HepG2 (cell line): ENCODE data around the gene VSIG10L2. TPM values are rescaled to one million over a fixed set of nuclear protein-coding genes. Genes with fewer than 3 reads are reported as not detected.

Experiments
- ATAC-seq: fragments of 200-7000 bp; cut with Tn5 transposase; 3 replicates; pipeline ENCODE4 v1.9.1; 2020; ENCODE audit warnings: mild to moderate bottlenecking, moderate library complexity
- BruUV-seq: library from RNA; stranded (reverse); fragments of 400-500 nt; replicated peaks from 2 replicates; lab custom pipeline; 2021; lab: Mats Ljungman, UMichigan
- CTCF ChIA-PET: fragments of 300-600 bp; formaldehyde crosslinking; extraction: SDS; loops from one replicate; lab custom pipeline; 2021; ENCODE audit warnings: low total read pairs, inconsistent platforms, low intra/inter-chr PET ratio; lab: Yijun Ruan, JAX
- POLR2A ChIA-PET: fragments of 350-600 bp; sonication (Branson Sonifier 250); formaldehyde crosslinking; loops from one replicate; lab custom pipeline; 2020; ENCODE audit warnings: antibody characterized with exemption, inconsistent platforms; lab: Yijun Ruan, JAX
- DNase-seq: peaks from one replicate; pipeline ENCODE4 v3.0.0-alpha.2; 2015; ENCODE audit warnings: low spot score
- FAIRE-seq: peaks from 3 replicates; lab custom pipeline; 2011; peaks lifted over from hg19 to GRCh38; lab: Jason Lieb, UNC
- H2AFZ ChIP-seq: one replicate; pipeline ENCODE4 v1.6.1; 2011; ENCODE audit warnings: low read length, inconsistent platforms
- H3K27ac ChIP-seq: fragments of 300-600 bp; 3 replicates; pipeline ENCODE4 v1.8.0; 2011; ENCODE audit warnings: mixed run types, mild to moderate bottlenecking, mixed read lengths, low read length, inconsistent platforms; ENCODE audit not compliant: insufficient read depth; ENCODE audit errors: extremely low read length
- H3K27me3 ChIP-seq, 2 experiments: fragments of 200-600 bp in 1 of 2; 2 replicates in 1 of 2; 3 replicates in 1 of 2; pipeline versions ENCODE4 v1.6.0 to v1.8.0; 2011; ENCODE audit warnings: low read length in 2 of 2, mild to moderate bottlenecking in 2 of 2, moderate library complexity in 2 of 2, inconsistent platforms in 1 of 2; ENCODE audit not compliant: insufficient read depth in 2 of 2, control insufficient read depth in 1 of 2
- H3K36me3 ChIP-seq, 2 experiments: fragments of 200-600 bp in 1 of 2; replicated peaks in 1 of 2; 2 replicates in 1 of 2; 3 replicates in 1 of 2; pipeline versions ENCODE4 v1.5.1 to v1.8.0; 2011; ENCODE audit warnings: low read length in 2 of 2, inconsistent platforms in 1 of 2; ENCODE audit not compliant: insufficient read depth in 2 of 2, control insufficient read depth in 1 of 2
- H3K4me1 ChIP-seq: 2 replicates; pipeline ENCODE4 v1.5.1; 2012; ENCODE audit warnings: low read length, inconsistent platforms; ENCODE audit not compliant: insufficient read depth
- H3K4me2 ChIP-seq: 2 replicates; pipeline ENCODE4 v1.6.0; 2011; ENCODE audit warnings: low read depth, low read length, inconsistent platforms
- H3K4me3 ChIP-seq, 3 experiments: fragments of 200-600 bp in 1 of 3; sonication (generic), shearing (Covaris generic) in 1 of 3; replicated peaks in 1 of 3; 2 replicates each; pipeline ENCODE4 v1.5.1; 2011 to 2016; ENCODE audit warnings: low read length in 3 of 3, inconsistent platforms in 2 of 3, low read depth in 2 of 3, mild to moderate bottlenecking in 2 of 3, control low read depth in 1 of 3, mixed read lengths in 1 of 3; ENCODE audit not compliant: insufficient read depth in 1 of 3
- H3K79me2 ChIP-seq: one replicate; pipeline ENCODE4 v1.6.1; 2011; ENCODE audit warnings: low read length, inconsistent platforms; ENCODE audit not compliant: insufficient read depth
- H3K9ac ChIP-seq: 2 replicates; pipeline ENCODE4 v1.6.0; 2011; ENCODE audit warnings: mild to moderate bottlenecking, low read depth, low read length, inconsistent platforms; ENCODE audit not compliant: insufficient read depth
- H3K9me3 ChIP-seq: 2 replicates; pipeline ENCODE4 v1.5.1; 2012; ENCODE audit warnings: mild to moderate bottlenecking, low read length
- H4K20me1 ChIP-seq: 2 replicates; pipeline ENCODE4 v1.6.0; 2011; ENCODE audit warnings: inconsistent platforms, mild to moderate bottlenecking, low read length, moderate library complexity; ENCODE audit not compliant: insufficient read depth
- ATF4 ChIP-seq, 2 experiments: fragments of 450-650 bp in 1 of 2; sonication (generic) in 1 of 2; formaldehyde crosslinking; IDR thresholded peaks; 2 replicates each; pipeline versions ENCODE4 v1.5.0 to v1.8.0; 2020 to 2022; ENCODE audit warnings: mild to moderate bottlenecking in 1 of 2, missing genetic modification reagents in 1 of 2
- DPF2 ChIP-seq: sonication (generic); formaldehyde crosslinking; IDR thresholded peaks from 2 replicates; pipeline ENCODE4 v1.4.0; 2020; ENCODE audit warnings: mild to moderate bottlenecking, low read depth, missing genetic modification reagents, borderline replicate concordance
- GPBP1L1 ChIP-seq: sonication (generic); formaldehyde crosslinking; IDR thresholded peaks from 2 replicates; pipeline ENCODE4 v1.5.0; 2020; ENCODE audit warnings: mild to moderate bottlenecking, missing genetic modification reagents
- MAFF ChIP-seq: IDR thresholded peaks from 2 replicates; pipeline ENCODE4 v1.6.1; 2011; ENCODE audit warnings: low read depth, low read length, improper control_type of control experiment
- MEIS1 ChIP-seq: sonication (generic); formaldehyde crosslinking; IDR thresholded peaks from 2 replicates; pipeline ENCODE4 v1.9.0; 2021; ENCODE audit warnings: mild to moderate bottlenecking, missing genetic modification reagents, moderate library complexity, borderline replicate concordance
- MXD1 ChIP-seq: sonication (generic); formaldehyde crosslinking; IDR thresholded peaks from 2 replicates; pipeline ENCODE4 v1.4.0; 2020; ENCODE audit warnings: mild to moderate bottlenecking, missing genetic modification reagents
- ZNF552 ChIP-seq: sonication (generic); formaldehyde crosslinking; IDR thresholded peaks from 2 replicates; pipeline ENCODE4 v1.9.0; 2022; ENCODE audit warnings: missing genetic modification reagents, mild to moderate bottlenecking, borderline replicate concordance
- WGBS: methylation state at CpG from one replicate; pipeline ENCODE4 v1.1.6; 2017; ENCODE audit warnings: low lambda C conversion rate; 5-methylcytosine and 5-hydroxymethylcytosine counted together
- in situ Hi-C: cut with HindIII; loops from 2 replicates; pipeline ENCODE4 v1.10.0; 2017; ENCODE audit warnings: low pct_unique_long_range_greater_than_20kb; ENCODE audit not compliant: extremely low pct_ligation_motif_present
- intact Hi-C: fragments of 100-400 bp; cut with micrococcal nuclease; formaldehyde crosslinking; loops from one replicate; pipeline ENCODE4 v1.10.0; 2022; ENCODE audit not compliant: unreplicated experiment
- polyA plus RNA-seq, 8 experiments: library from polyadenylated mRNA; depleted of rRNA in 3 of 8; stranded (reverse) in 7 of 8; unstranded in 1 of 8; fragments of >200 nt; fragmentation: Illumina TruSeq in 4 of 8; extraction: Trizol in 4 of 8; gene quantifications; 2 replicates each; pipeline versions ENCODE4 v1.2.1 to v1.2.3, GENCODE V29; 2011 to 2016; ENCODE audit warnings: low read depth in 4 of 8, missing spikeins in 1 of 8, mixed read lengths in 1 of 8; ENCODE audit not compliant: insufficient read depth in 1 of 8
- total RNA-seq, 5 experiments: library from RNA; depleted of rRNA; stranded (reverse); fragments of >200 nt; fragmentation: Illumina TruSeq; extraction: Trizol; gene quantifications; 2 replicates each; pipeline ENCODE4 v1.2.3, GENCODE V29; 2016; ENCODE audit warnings: low read depth in 1 of 5
- TF ChIP-seq, protein P1 (sequence below): sonication (generic); formaldehyde crosslinking; IDR thresholded peaks from 2 replicates; pipeline ENCODE4 v1.4.0; 2020; ENCODE audit warnings: missing genetic modification reagents
- TF ChIP-seq, protein P2 (sequence below): sonication (generic); formaldehyde crosslinking; IDR thresholded peaks from 2 replicates; pipeline ENCODE4 v1.8.0; 2022; ENCODE audit warnings: missing genetic modification reagents, mild to moderate bottlenecking, inconsistent platforms, borderline replicate concordance
- TF ChIP-seq, protein P3 (sequence below): sonication (generic); formaldehyde crosslinking; IDR thresholded peaks from 2 replicates; pipeline ENCODE4 v1.4.0; 2020; ENCODE audit warnings: missing genetic modification reagents, borderline replicate concordance

The VSIG10L2 gene
- total and polyA plus RNA-seq, 2 of the 13 experiments (the other 11 are each of a cell fraction or from before 2014, with no cell fraction given) = 0.21 TPM; not detected in 1

DNA sequence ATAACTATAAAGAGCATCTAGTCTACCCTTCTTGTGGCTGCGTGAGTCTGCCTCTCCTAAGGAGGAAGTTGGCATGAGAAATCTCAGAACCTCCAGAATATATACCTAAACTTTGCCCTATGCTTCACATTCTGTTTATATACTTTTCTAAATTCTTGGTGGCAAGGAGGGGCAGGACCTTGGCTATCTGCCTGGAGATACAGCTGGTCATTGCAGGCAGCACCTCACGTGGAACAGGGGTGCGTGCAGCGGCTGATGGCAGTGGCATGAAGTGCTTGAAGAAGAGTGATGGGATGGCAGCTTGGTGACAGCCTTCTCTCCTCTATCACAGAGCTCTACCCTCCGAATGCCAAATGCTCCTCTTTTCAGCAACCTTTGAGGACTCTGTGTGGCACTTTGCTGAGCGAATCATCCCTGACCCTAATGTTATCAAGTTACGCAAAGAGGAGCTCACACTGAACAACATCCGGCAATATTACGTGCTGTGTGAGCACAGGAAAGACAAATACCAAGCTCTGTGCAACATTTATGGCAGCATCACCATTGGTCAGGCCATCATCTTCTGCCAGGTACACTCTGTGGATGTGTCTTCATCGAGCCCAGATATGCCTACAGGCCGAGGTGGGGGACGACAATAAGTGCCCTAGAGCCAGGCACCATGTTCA, 29.0 kb upstream of the VSIG10L2 start (continued):
- no peak for TF ChIP-seq GPBP1L1 (CRISPR knock-in tag)

DNA sequence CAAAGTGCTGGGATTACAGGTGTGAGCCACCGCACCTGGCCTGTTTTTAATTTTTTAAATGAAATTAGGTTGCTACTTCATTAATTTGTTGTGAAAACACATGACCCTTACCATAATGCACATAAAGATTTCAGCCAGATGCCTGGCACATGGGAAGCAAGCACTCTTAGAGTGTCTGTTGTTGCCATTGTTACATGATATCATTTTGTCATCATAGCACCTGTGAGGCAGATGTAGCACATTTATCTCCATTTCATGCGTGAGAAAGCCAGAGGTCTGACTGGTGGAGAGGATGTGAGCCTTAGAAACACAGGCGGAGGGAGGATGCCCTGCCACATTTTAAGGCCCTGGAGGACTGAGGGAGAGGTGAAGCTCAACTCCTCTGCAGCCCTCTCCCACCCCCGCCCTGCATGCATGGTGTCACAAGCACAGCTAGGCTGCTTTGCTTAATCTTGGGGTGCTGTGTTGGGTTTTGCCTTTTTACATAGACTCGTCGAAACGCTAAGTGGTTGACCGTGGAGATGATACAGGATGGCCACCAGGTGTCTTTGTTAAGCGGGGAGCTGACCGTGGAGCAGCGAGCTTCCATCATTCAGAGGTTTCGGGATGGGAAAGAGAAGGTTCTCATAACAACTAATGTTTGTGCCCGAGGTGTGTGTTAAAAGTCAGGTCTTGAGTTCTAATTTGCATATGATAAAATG, 27.6 kb upstream of the VSIG10L2 start:
- no peaks in the 10 kb centered on the region for H3K36me3 ChIP-seq
- H4K20me1 ChIP-seq = no peaks in the 10 kb centered on the region
- DNase-seq (no peak), ATAC-seq (peak; percentile 39; the same call in 1 of the 3 replicates), FAIRE-seq (no peak)
- CTCF ChIA-PET = interaction anchor here (1.9 kb wide), 1 partner anchor 276 kb away, joined by 6 read pairs; no protein-coding TSS in a partner anchor
- no TSS peak for BruUV-seq
- H2AFZ ChIP-seq = no peak overlapping the region
- POLR2A ChIA-PET = interaction anchor here (0.8 kb wide), 1 partner anchor 293 kb away, joined by 3 read pairs; the partner anchor contains the start of genes FAM118B and RPUSD4
- H3K27ac ChIP-seq = no peak overlapping the region
- no peak overlapping the region for H3K4me2 ChIP-seq
- no peaks in the 10 kb centered on the region for H3K9me3 ChIP-seq
- intact Hi-C loops = no loop called here
- WGBS = 66% methylated on average over 13 of the region's 13 CpGs
- peaks cover 50% of the 10 kb centered on the region for H3K4me1 ChIP-seq
- in situ Hi-C loops = no loop called here
- H3K9ac ChIP-seq = no peak overlapping the region
- H3K79me2 ChIP-seq = no peaks in the 10 kb centered on the region
- peaks cover 0 to 13% of the 10 kb centered on the region in 2 experiments; a peak in 1 of 5 replicates for H3K27me3 ChIP-seq
- H3K4me3 ChIP-seq = no peak overlapping the region
- no peak for TF ChIP-seq MAFF
- no peak for TF ChIP-seq ZNF552 (CRISPR knock-in tag)
- TF ChIP-seq ATF4 (CRISPR knock-in tag; IDR thresholded peaks at IDR 0.05) = no peak
- TF ChIP-seq, protein P1, sequence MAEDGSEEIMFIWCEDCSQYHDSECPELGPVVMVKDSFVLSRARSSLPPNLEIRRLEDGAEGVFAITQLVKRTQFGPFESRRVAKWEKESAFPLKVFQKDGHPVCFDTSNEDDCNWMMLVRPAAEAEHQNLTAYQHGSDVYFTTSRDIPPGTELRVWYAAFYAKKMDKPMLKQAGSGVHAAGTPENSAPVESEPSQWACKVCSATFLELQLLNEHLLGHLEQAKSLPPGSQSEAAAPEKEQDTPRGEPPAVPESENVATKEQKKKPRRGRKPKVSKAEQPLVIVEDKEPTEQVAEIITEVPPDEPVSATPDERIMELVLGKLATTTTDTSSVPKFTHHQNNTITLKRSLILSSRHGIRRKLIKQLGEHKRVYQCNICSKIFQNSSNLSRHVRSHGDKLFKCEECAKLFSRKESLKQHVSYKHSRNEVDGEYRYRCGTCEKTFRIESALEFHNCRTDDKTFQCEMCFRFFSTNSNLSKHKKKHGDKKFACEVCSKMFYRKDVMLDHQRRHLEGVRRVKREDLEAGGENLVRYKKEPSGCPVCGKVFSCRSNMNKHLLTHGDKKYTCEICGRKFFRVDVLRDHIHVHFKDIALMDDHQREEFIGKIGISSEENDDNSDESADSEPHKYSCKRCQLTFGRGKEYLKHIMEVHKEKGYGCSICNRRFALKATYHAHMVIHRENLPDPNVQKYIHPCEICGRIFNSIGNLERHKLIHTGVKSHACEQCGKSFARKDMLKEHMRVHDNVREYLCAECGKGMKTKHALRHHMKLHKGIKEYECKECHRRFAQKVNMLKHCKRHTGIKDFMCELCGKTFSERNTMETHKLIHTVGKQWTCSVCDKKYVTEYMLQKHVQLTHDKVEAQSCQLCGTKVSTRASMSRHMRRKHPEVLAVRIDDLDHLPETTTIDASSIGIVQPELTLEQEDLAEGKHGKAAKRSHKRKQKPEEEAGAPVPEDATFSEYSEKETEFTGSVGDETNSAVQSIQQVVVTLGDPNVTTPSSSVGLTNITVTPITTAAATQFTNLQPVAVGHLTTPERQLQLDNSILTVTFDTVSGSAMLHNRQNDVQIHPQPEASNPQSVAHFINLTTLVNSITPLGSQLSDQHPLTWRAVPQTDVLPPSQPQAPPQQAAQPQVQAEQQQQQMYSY = no peak
- TF ChIP-seq, protein P2, sequence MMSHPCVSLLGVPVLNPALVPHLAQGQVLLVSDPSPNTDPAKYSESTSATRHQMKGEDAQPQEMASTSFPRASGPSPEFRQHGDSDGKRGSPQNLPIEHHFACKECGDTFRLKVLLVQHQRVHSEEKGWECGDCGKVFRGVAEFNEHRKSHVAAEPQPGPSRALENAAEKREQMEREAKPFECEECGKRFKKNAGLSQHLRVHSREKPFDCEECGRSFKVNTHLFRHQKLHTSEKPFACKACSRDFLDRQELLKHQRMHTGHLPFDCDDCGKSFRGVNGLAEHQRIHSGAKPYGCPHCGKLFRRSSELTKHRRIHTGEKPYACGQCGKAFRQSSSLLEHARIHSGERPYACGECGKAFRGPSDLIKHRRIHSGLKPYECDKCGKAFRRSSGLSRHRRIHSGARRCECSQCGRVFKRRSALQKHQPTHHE (CRISPR knock-in tag) = no peak
- TF ChIP-seq MEIS1 (CRISPR knock-in tag) = no peak
- TF ChIP-seq, protein P3, sequence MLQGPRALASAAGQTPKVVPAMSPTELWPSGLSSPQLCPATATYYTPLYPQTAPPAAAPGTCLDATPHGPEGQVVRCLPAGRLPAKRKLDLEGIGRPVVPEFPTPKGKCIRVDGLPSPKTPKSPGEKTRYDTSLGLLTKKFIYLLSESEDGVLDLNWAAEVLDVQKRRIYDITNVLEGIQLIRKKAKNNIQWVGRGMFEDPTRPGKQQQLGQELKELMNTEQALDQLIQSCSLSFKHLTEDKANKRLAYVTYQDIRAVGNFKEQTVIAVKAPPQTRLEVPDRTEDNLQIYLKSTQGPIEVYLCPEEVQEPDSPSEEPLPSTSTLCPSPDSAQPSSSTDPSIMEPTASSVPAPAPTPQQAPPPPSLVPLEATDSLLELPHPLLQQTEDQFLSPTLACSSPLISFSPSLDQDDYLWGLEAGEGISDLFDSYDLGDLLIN (CRISPR knock-in tag) = no peak
- TF ChIP-seq DPF2 (CRISPR knock-in tag) = no peak
- TF ChIP-seq MXD1 (CRISPR knock-in tag) = no peak
